Left hindlimb (tissue), 1 donor: ENCODE data around the gene AGPS.

ENCODE experiments used
- DNase-seq: peaks from one replicate; pipeline ENCODE4 v3.0.0-alpha.2; 2018

Gene AGPS

GRCh38 chr2:177554365-177554764, 161.8 kb downstream of the AGPS start:
- DNase-seq, result no peak

DNA sequence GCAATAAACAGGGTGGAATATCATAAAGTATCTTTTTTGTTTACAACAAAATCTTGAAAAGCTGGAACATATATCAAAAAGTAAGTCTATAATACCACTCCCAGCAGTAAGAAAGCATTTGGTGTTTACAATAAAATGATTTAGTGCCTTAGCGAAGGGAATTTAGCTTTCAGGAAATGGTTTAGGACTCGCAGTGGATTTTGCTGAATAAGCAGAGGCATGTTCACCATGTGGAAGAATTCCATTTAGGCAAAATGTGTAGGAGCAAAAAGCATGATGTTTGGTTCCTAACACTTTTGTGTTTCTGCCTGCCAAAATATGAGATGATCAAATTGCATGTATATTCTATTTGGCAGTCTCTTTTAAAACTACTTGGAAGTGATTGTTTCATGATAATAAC, 163.6 kb downstream of the AGPS start:
- DNase-seq, result no peak

- no peak for DNase-seq
Measured at GRCh38 chr2:177557794-177558193, 165.2 kb downstream of the AGPS start.

- DNase-seq, result no peak
Measured at GRCh38 chr2:177559638-177560037, 167.1 kb downstream of the AGPS start.

GRCh38 chr2:177568390-177568789, 175.8 kb downstream of the AGPS start:
- no peak for DNase-seq

GRCh38 chr2:177568893-177569292, 176.3 kb downstream of the AGPS start:
- no peak for DNase-seq

GRCh38 chr2:177572236-177572671, 179.7 kb downstream of the AGPS start:
- no peak for DNase-seq

GRCh38 chr2:177573120-177573519, 180.5 kb downstream of the AGPS start:
- no peak for DNase-seq

GRCh38 chr2:177574356-177574755, 181.8 kb downstream of the AGPS start:
- no peak for DNase-seq

GRCh38 chr2:177575358-177575757, 182.8 kb downstream of the AGPS start:
- DNase-seq, result no peak

- DNase-seq, result no peak
Measured at GRCh38 chr2:177577075-177577474, 184.5 kb downstream of the AGPS start.

DNA sequence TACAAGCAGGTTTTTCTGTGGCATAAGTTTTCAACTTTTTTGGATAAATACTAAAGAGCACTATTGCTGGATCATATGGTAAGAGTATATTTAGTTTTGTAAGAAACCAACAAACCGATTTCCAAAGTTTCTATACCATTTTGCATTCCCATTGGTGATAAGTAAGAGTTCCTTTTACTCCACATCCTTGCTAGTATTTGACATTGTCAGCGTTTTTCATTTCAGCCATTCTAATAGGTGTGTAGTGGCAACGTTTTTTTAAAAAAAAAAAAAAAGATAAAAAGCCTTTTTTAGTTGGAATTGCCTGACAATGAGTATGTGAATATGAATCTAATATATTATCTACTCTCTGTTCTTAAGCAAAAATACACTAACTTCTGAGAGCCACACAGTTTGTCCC, 185.9 kb downstream of the AGPS start:
- no peak for DNase-seq

DNA sequence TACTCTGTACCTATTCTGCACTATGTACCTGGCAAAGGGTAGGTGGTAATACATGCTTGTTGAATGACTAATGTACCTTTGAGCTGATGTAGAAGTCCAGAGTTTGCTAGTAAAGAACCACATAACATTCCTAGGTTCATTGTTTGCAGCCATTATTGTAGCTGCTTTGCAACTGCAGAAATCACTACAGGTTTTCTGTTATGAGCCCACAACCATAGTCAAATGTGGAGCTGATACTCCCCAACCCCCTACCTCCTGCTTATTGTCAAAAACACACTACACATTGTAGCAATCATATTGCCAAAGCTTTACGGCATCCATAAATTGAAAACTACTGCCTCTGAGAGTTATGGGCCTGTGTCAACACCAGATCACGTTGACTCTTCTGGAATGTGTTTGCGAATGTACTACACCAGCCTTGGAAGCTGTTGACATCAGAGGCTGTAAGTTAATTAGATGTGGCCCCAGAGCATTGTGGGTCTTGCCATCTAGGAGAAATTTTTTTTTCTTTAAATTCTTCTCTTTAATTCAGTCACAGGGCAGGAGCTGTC, 187.0 kb downstream of the AGPS start:
- DNase-seq, result no peak

- no peak for DNase-seq
Measured at GRCh38 chr2:177582000-177582399, 189.4 kb downstream of the AGPS start.

- DNase-seq, result no peak
Measured at GRCh38 chr2:177584030-177584692, 191.6 kb downstream of the AGPS start.

GRCh38 chr2:177585234-177585863, 192.8 kb downstream of the AGPS start:
- peak; percentile 58 for DNase-seq

- no peak for DNase-seq
Measured at GRCh38 chr2:177586154-177586553, 193.6 kb downstream of the AGPS start.

GRCh38 chr2:177587371-177587770, 194.8 kb downstream of the AGPS start:
- no peak for DNase-seq

DNA sequence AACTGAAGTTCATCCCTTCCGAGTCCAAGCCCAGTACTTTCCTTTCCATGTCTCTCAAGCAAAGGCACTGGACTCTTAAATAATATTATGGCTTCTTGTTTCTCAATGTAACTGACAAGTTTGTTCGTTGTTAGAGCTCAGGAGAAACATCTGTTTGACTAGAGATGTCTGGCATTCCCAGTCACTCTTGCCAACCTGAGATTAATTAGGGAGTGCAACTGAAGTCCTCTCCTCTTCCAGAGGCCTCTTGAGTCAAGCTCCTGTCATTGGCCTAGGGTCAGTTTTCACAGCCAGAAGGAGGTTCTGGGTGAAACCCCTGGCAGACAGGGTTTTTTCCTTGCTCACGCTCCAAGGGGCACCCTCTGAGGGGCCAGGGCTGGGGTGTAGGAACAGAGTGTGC, 196.1 kb downstream of the AGPS start:
- no peak for DNase-seq

DNA sequence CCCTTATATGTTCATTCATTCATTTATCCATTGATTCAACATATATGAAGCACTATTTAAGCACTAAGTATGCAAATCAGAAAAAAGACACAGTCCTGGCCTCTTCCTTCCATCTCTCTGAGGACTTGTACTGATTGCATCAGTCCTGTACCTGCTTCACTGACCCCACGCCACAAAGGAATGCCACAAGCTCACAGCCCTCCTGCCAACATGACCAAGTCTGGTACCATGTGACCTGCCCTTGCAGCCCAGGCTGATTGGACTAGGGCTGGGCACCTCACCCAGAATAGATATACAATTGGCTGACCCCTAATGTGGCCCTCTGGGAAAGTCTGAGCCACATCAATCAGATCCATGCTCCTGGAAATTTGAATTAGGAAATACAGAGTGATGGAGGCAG, 196.6 kb downstream of the AGPS start:
- DNase-seq, result no peak

GRCh38 chr2:177592397-177592796, 199.8 kb downstream of the AGPS start:
- no peak for DNase-seq

DNA sequence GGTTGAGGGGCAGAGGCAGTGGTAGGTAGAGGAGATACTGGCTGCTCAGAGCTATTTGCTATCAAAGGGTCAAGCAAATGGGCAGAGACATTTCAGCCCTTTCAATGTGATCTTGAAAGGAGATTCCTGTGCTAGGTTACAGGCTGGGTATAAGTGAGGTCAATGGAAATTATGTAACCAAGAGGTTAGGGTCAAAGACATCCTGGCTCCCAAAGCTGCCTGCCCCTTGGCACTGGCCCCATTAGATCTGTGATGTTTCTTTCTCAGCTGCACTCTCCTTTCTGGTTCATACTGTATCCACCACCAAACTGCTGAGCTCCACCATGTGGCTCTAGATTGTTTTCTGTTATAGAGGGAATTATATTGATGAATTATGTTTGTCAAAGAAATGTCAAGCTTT, 200.4 kb downstream of the AGPS start:
- no peak for DNase-seq

- DNase-seq, result no peak
Measured at GRCh38 chr2:177593402-177593801, 200.8 kb downstream of the AGPS start.
